ENCODE measurements around the gene DCAF7.

The DCAF7 gene

GRCh38 chr17:63549946-63550816, at the start of gene DCAF7:
Gene DCAF7 (plus strand): TSS chr17:63550477. CDS start chr17:63550678, 201 bp downstream.
- Histone ChIP-seq H3K9me3 (ENCODE audit: control insufficient read depth in 1 of 2, low read length in 2 of 2) (no peaks in the 10 kb centered on the region), H3K27me3 (ENCODE audit: low read depth, low read length) (no peaks in the 10 kb centered on the region), H3K4me1 (ENCODE audit: control insufficient read depth in 1 of 2, insufficient read depth in 2 of 2, low read length in 2 of 2) (peaks cover 9 to 38% of the 10 kb centered on the region in 2 donors), H3K27ac (ENCODE audit: low read length) (peak within 1 kb of the TSS; percentile 88), H3K36me3 (ENCODE audit: control insufficient read depth in 1 of 2, insufficient read depth in 2 of 2, low read length in 2 of 2) (no peaks in the 10 kb centered on the region), H3K4me3 (ENCODE audit: low read depth in 1 of 2, low read length in 2 of 2) (peak within 1 kb of the TSS; percentile 94)

- Histone ChIP-seq H3K36me3 (ENCODE audit: control insufficient read depth in 1 of 2, insufficient read depth in 2 of 2, low read length in 2 of 2) (no peaks in the 10 kb centered on the region), H3K9me3 (ENCODE audit: control insufficient read depth in 1 of 2, low read length in 2 of 2) (no peaks in the 10 kb centered on the region), H3K4me1 (ENCODE audit: control insufficient read depth in 1 of 2, insufficient read depth in 2 of 2, low read length in 2 of 2) (no peaks in the 10 kb centered on the region), H3K27ac (ENCODE audit: low read length) (no peak overlapping the region), H3K27me3 (ENCODE audit: low read depth, low read length) (no peaks in the 10 kb centered on the region), H3K4me3 (ENCODE audit: low read depth in 1 of 2, low read length in 2 of 2) (no peak overlapping the region)
Measured at GRCh38 chr17:63500543-63501390, 49.5 kb upstream of the DCAF7 start.

DNA sequence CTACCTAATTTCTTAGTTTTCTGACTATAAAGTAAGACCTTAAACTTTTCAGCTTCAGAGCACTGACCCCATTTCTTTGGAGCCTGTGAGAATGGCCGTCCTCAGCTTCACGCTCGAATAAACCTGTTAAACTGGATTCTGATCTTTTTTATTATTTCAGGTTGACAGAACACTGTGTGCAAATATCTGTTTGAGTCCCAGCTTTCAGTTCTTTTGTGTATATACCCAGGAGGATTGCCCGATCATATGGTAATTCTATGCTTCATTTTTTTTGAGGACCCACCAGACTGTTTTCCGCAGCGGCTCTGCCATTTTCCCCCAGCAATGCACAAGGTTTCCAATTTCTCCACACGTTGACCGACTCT, 47.0 kb upstream of the DCAF7 start:
- Histone ChIP-seq H3K4me3 (ENCODE audit: low read depth in 1 of 2, low read length in 2 of 2) (no peak overlapping the region), H3K36me3 (ENCODE audit: control insufficient read depth in 1 of 2, insufficient read depth in 2 of 2, low read length in 2 of 2) (no peaks in the 10 kb centered on the region), H3K27me3 (ENCODE audit: low read depth, low read length) (no peaks in the 10 kb centered on the region), H3K27ac (ENCODE audit: low read length) (no peak overlapping the region), H3K4me1 (ENCODE audit: control insufficient read depth in 1 of 2, insufficient read depth in 2 of 2, low read length in 2 of 2) (no peaks in the 10 kb centered on the region), H3K9me3 (ENCODE audit: control insufficient read depth in 1 of 2, low read length in 2 of 2) (no peaks in the 10 kb centered on the region)

DNA sequence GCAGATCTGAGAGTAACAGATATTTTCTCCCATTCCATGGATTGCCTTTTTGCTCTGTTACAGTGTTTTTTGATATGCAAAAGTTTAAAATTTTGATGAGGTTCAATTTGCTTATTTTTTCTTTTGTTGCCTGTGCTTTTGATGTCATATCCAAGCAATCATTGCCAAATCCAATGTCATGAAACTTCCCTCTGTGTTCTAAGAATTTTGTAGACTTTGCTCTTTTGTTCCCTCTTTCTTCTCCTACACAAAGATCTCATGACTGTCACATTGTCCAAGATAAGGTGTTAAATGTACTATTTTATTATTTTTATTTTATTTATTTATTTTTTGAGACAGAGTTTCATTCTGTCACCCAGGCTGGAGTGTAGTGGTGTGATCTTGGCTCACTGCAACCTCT, 46.0 kb upstream of the DCAF7 start:
- no peaks in the 10 kb centered on the region for H3K36me3 ChIP-seq (ENCODE audit: control insufficient read depth in 1 of 2, insufficient read depth in 2 of 2, low read length in 2 of 2)
- H3K27ac ChIP-seq (ENCODE audit: low read length), result no peak overlapping the region
- no peaks in the 10 kb centered on the region for H3K4me1 ChIP-seq (ENCODE audit: control insufficient read depth in 1 of 2, insufficient read depth in 2 of 2, low read length in 2 of 2)
- no peaks in the 10 kb centered on the region for H3K9me3 ChIP-seq (ENCODE audit: control insufficient read depth in 1 of 2, low read length in 2 of 2)
- H3K27me3 ChIP-seq (ENCODE audit: low read depth, low read length), result no peaks in the 10 kb centered on the region
- no peak overlapping the region for H3K4me3 ChIP-seq (ENCODE audit: low read depth in 1 of 2, low read length in 2 of 2)

DNA sequence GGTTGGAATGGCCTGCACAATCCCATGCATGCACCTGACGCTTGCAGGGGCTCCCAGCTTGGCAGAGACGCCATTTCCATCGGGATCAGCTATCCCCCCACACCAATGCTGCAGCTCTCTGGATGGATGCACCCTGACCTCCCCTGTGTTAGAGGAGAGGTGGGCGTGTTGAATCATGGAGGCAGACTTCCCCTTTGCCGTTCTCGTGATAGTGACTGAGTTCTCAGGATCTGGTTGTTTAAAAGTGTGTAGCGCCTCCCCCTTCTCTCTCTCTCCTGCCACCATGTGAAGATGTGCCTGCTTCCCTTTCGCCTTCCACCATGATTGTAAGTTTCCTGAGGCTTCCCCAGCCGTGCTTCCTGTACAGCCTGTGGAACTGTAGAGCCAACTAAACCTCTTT, 44.9 kb upstream of the DCAF7 start:
- Histone ChIP-seq H3K27ac (ENCODE audit: low read length) (no peak overlapping the region), H3K27me3 (ENCODE audit: low read depth, low read length) (no peaks in the 10 kb centered on the region)

GRCh38 chr17:63506627-63507026, 43.6 kb upstream of the DCAF7 start:
- H3K27ac ChIP-seq (ENCODE audit: low read length), result no peak overlapping the region
- H3K4me1 ChIP-seq (ENCODE audit: control insufficient read depth in 1 of 2, insufficient read depth in 2 of 2, low read length in 2 of 2), result no peaks in the 10 kb centered on the region
- no peak overlapping the region for H3K4me3 ChIP-seq (ENCODE audit: low read depth in 1 of 2, low read length in 2 of 2)
- H3K36me3 ChIP-seq (ENCODE audit: control insufficient read depth in 1 of 2, insufficient read depth in 2 of 2, low read length in 2 of 2), result no peaks in the 10 kb centered on the region
- H3K9me3 ChIP-seq (ENCODE audit: control insufficient read depth in 1 of 2, low read length in 2 of 2), result no peaks in the 10 kb centered on the region
- H3K27me3 ChIP-seq (ENCODE audit: low read depth, low read length), result no peaks in the 10 kb centered on the region

More for the DNA sequence above, 44.9 kb upstream of the DCAF7 start:
- Histone ChIP-seq H3K36me3 (ENCODE audit: control insufficient read depth in 1 of 2, insufficient read depth in 2 of 2, low read length in 2 of 2) (no peaks in the 10 kb centered on the region), H3K4me3 (ENCODE audit: low read depth in 1 of 2, low read length in 2 of 2) (no peak overlapping the region), H3K9me3 (ENCODE audit: control insufficient read depth in 1 of 2, low read length in 2 of 2) (no peaks in the 10 kb centered on the region), H3K4me1 (ENCODE audit: control insufficient read depth in 1 of 2, insufficient read depth in 2 of 2, low read length in 2 of 2) (no peaks in the 10 kb centered on the region)

DNA sequence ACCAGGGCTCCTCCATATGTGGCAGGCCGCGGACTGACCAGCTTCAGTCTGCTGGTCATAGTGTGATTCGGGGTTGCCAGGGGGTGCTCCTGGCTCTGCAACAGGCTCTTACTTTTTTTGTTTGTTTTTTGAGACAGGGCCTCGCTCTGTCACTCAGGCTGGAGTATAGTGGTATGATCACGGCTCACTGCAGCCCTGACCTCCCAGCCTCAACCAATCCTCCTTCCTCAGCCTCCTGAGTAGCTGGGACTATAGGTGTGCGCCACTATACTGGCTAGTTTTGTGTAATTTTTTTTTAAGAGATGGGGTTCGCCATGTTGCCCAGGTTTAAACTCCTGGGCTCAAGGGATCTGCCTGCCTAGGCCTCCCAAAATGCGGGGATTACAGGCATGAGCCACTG, 38.9 kb upstream of the DCAF7 start:
- H3K36me3 ChIP-seq (ENCODE audit: control insufficient read depth in 1 of 2, insufficient read depth in 2 of 2, low read length in 2 of 2), result no peaks in the 10 kb centered on the region
- no peaks in the 10 kb centered on the region for H3K27me3 ChIP-seq (ENCODE audit: low read depth, low read length)
- no peak overlapping the region for H3K4me3 ChIP-seq (ENCODE audit: low read depth in 1 of 2, low read length in 2 of 2)
- no peaks in the 10 kb centered on the region for H3K4me1 ChIP-seq (ENCODE audit: control insufficient read depth in 1 of 2, insufficient read depth in 2 of 2, low read length in 2 of 2)
- H3K9me3 ChIP-seq (ENCODE audit: control insufficient read depth in 1 of 2, low read length in 2 of 2), result no peaks in the 10 kb centered on the region
- H3K27ac ChIP-seq (ENCODE audit: low read length), result no peak overlapping the region

GRCh38 chr17:63512388-63512787, 37.9 kb upstream of the DCAF7 start:
- no peaks in the 10 kb centered on the region for H3K27me3 ChIP-seq (ENCODE audit: low read depth, low read length)
- H3K27ac ChIP-seq (ENCODE audit: low read length), result no peak overlapping the region
- H3K4me3 ChIP-seq (ENCODE audit: low read depth in 1 of 2, low read length in 2 of 2), result no peak overlapping the region
- no peaks in the 10 kb centered on the region for H3K36me3 ChIP-seq (ENCODE audit: control insufficient read depth in 1 of 2, insufficient read depth in 2 of 2, low read length in 2 of 2)
- H3K4me1 ChIP-seq (ENCODE audit: control insufficient read depth in 1 of 2, insufficient read depth in 2 of 2, low read length in 2 of 2), result no peaks in the 10 kb centered on the region
- H3K9me3 ChIP-seq (ENCODE audit: control insufficient read depth in 1 of 2, low read length in 2 of 2), result no peaks in the 10 kb centered on the region

GRCh38 chr17:63512896-63513644, 37.2 kb upstream of the DCAF7 start:
- Histone ChIP-seq H3K27me3 (ENCODE audit: low read depth, low read length) (no peaks in the 10 kb centered on the region), H3K27ac (ENCODE audit: low read length) (no peak overlapping the region)

GRCh38 chr17:63514477-63514876, 35.8 kb upstream of the DCAF7 start:
- Histone ChIP-seq H3K27ac (ENCODE audit: low read length) (no peak overlapping the region), H3K27me3 (ENCODE audit: low read depth, low read length) (no peaks in the 10 kb centered on the region), H3K9me3 (ENCODE audit: control insufficient read depth in 1 of 2, low read length in 2 of 2) (no peaks in the 10 kb centered on the region), H3K36me3 (ENCODE audit: control insufficient read depth in 1 of 2, insufficient read depth in 2 of 2, low read length in 2 of 2) (no peaks in the 10 kb centered on the region), H3K4me3 (ENCODE audit: low read depth in 1 of 2, low read length in 2 of 2) (no peak overlapping the region), H3K4me1 (ENCODE audit: control insufficient read depth in 1 of 2, insufficient read depth in 2 of 2, low read length in 2 of 2) (no peaks in the 10 kb centered on the region)

More at GRCh38 chr17:63512896-63513644, 37.2 kb upstream of the DCAF7 start:
- Histone ChIP-seq H3K4me1 (ENCODE audit: control insufficient read depth in 1 of 2, insufficient read depth in 2 of 2, low read length in 2 of 2) (no peaks in the 10 kb centered on the region), H3K36me3 (ENCODE audit: control insufficient read depth in 1 of 2, insufficient read depth in 2 of 2, low read length in 2 of 2) (no peaks in the 10 kb centered on the region), H3K4me3 (ENCODE audit: low read depth in 1 of 2, low read length in 2 of 2) (no peak overlapping the region), H3K9me3 (ENCODE audit: control insufficient read depth in 1 of 2, low read length in 2 of 2) (no peaks in the 10 kb centered on the region)

DNA sequence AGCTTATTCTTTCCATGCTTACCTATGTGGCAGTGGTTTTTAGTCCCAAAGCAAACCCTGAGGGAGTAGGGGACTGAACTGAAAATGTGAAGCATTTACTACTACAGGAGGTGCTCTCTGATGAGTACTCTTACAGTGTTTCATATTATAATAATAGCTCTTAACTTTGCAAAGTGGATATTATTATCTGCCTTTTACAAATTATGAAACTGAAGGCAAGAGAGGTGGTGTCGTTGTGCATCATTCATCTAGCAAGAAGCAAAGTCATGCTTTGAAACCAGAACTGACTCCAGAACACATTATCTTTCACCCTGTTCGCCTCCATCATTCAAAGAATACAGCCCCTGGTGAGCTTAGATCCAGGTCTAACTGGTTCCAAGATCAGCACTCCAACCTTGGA, 35.3 kb upstream of the DCAF7 start:
- Histone ChIP-seq H3K27me3 (ENCODE audit: low read depth, low read length) (no peaks in the 10 kb centered on the region), H3K4me1 (ENCODE audit: control insufficient read depth in 1 of 2, insufficient read depth in 2 of 2, low read length in 2 of 2) (no peaks in the 10 kb centered on the region), H3K9me3 (ENCODE audit: control insufficient read depth in 1 of 2, low read length in 2 of 2) (no peaks in the 10 kb centered on the region), H3K4me3 (ENCODE audit: low read depth in 1 of 2, low read length in 2 of 2) (no peak overlapping the region), H3K27ac (ENCODE audit: low read length) (no peak overlapping the region), H3K36me3 (ENCODE audit: control insufficient read depth in 1 of 2, insufficient read depth in 2 of 2, low read length in 2 of 2) (no peaks in the 10 kb centered on the region)

Measured in muscle layer of duodenum (tissue), 2 donors.